HEK293 (cell line): ENCODE measurements around the gene EXOC3L2.

Source experiments
- CTCF ChIA-PET: fragments of 350-600 bp; formaldehyde crosslinking; extraction: SDS; loops from one replicate; lab custom pipeline; 2021; ENCODE audit warnings: antibody characterized with exemption; lab: Yijun Ruan, JAX
- POLR2A ChIA-PET: fragments of 300-600 bp; formaldehyde crosslinking; extraction: SDS; loops from one replicate; lab custom pipeline; 2020; ENCODE audit warnings: antibody characterized with exemption, inconsistent platforms; lab: Yijun Ruan, JAX
- H3K27ac ChIP-seq: fragments of 200-500 bp; sonication (Bioruptor generic); 2 replicates; pipeline ENCODE4 v1.5.1; 2014; ENCODE audit warnings: low read depth, low read length, control low read depth, inconsistent platforms; ENCODE audit errors: extremely low read depth
- H3K36me3 ChIP-seq, 2 experiments: fragments of 200-500 bp in 1 of 2; sonication (Bioruptor generic) in 1 of 2; 1 replicate in 1 of 2; 2 replicates in 1 of 2; pipeline ENCODE4 v1.5.1; 2014 to 2017; ENCODE audit warnings: inconsistent platforms in 2 of 2, low read length in 2 of 2; ENCODE audit not compliant: control insufficient read depth in 2 of 2, insufficient read depth in 1 of 2
- H3K4me1 ChIP-seq: fragments of 200-500 bp; sonication (Bioruptor generic); 2 replicates; pipeline ENCODE4 v1.5.1; 2014; ENCODE audit warnings: mild to moderate bottlenecking, low read length, inconsistent platforms; ENCODE audit not compliant: control insufficient read depth, insufficient read depth
- H3K4me3 ChIP-seq: 2 replicates; pipeline ENCODE4 v1.5.1; 2011; ENCODE audit warnings: low read depth, mild to moderate bottlenecking, control low read depth, low read length, moderate library complexity
- H3K9me3 ChIP-seq: fragments of 200-500 bp; sonication (Bioruptor generic); 2 replicates; pipeline ENCODE4 v1.5.1; 2014; ENCODE audit warnings: low read depth, low read length, inconsistent platforms; ENCODE audit not compliant: control insufficient read depth, insufficient read depth
- CTCF ChIP-seq: fragments of 450-650 bp; formaldehyde crosslinking; IDR thresholded peaks from 2 replicates; pipeline ENCODE4 v1.5.1; 2016; ENCODE audit warnings: missing biosample characterization, missing genetic modification characterization
- IKZF3 ChIP-seq: fragments of 450-650 bp; IDR thresholded peaks from 2 replicates; pipeline ENCODE4 v1.5.0; 2018; ENCODE audit warnings: missing biosample characterization, mild to moderate bottlenecking, missing genetic modification characterization, moderate library complexity
- KLF7 ChIP-seq: fragments of 450-650 bp; formaldehyde crosslinking; IDR thresholded peaks from 2 replicates; pipeline ENCODE4 v1.5.1; 2016; ENCODE audit warnings: missing biosample characterization, missing genetic modification characterization, borderline replicate concordance
- PRDM2 ChIP-seq: fragments of 450-650 bp; formaldehyde crosslinking; IDR thresholded peaks from 2 replicates; pipeline ENCODE4 v1.5.1; 2016; ENCODE audit warnings: missing biosample characterization, missing genetic modification characterization, borderline replicate concordance
- TRIM28 ChIP-seq: IDR thresholded peaks from 2 replicates; pipeline ENCODE4 v1.6.1; 2011; ENCODE audit warnings: low read length, control low read depth, borderline replicate concordance
- WT1 ChIP-seq: fragments of 450-650 bp; formaldehyde crosslinking; IDR thresholded peaks from 2 replicates; pipeline ENCODE4 v1.5.1; 2016; ENCODE audit warnings: missing biosample characterization, missing genetic modification characterization
- ZFP3 ChIP-seq: fragments of 450-650 bp; formaldehyde crosslinking; IDR thresholded peaks from 2 replicates; pipeline ENCODE4 v1.5.1; 2016; ENCODE audit warnings: low read depth, missing biosample characterization, missing genetic modification characterization
- ZNF10 ChIP-seq: fragments of 450-650 bp; formaldehyde crosslinking; IDR thresholded peaks from 2 replicates; pipeline ENCODE4 v1.5.1; 2017; ENCODE audit warnings: missing biosample characterization, missing genetic modification characterization
- ZNF121 ChIP-seq: fragments of 450-650 bp; formaldehyde crosslinking; IDR thresholded peaks from 2 replicates; pipeline ENCODE4 v1.5.1; 2016; ENCODE audit warnings: missing biosample characterization, missing genetic modification characterization
- ZNF2 ChIP-seq: fragments of 450-650 bp; formaldehyde crosslinking; IDR thresholded peaks from 2 replicates; pipeline ENCODE4 v1.5.1; 2016; ENCODE audit warnings: missing biosample characterization, missing genetic modification characterization
- ZNF558 ChIP-seq: fragments of 450-650 bp; formaldehyde crosslinking; IDR thresholded peaks from 2 replicates; pipeline ENCODE4 v1.5.1; 2016; ENCODE audit warnings: missing biosample characterization, missing genetic modification characterization
- ZNF585B ChIP-seq: fragments of 450-650 bp; formaldehyde crosslinking; IDR thresholded peaks from 2 replicates; pipeline ENCODE4 v1.5.1; 2016; ENCODE audit warnings: missing biosample characterization, missing genetic modification characterization
- ZNF621 ChIP-seq: fragments of 450-650 bp; formaldehyde crosslinking; IDR thresholded peaks from 2 replicates; pipeline ENCODE4 v1.5.1; 2017; ENCODE audit warnings: missing biosample characterization, missing genetic modification characterization
- ZNF837 ChIP-seq: fragments of 450-650 bp; formaldehyde crosslinking; IDR thresholded peaks from 2 replicates; pipeline ENCODE4 v1.5.1; 2016; ENCODE audit warnings: missing biosample characterization, missing genetic modification characterization
- TF ChIP-seq, protein P1 (sequence below): fragments of 450-650 bp; formaldehyde crosslinking; IDR thresholded peaks from 2 replicates; pipeline ENCODE4 v1.5.1; 2016; ENCODE audit warnings: missing biosample characterization, missing genetic modification characterization
- TF ChIP-seq, protein P2 (sequence below): sonication (generic); formaldehyde crosslinking; IDR thresholded peaks from 2 replicates; pipeline ENCODE4 v1.8.1; 2022; ENCODE audit warnings: mild to moderate bottlenecking, moderate library complexity, missing genetic modification reagents

Gene EXOC3L2

GRCh38 chr19:45278087-45278486, 32.9 kb upstream of the EXOC3L2 start:
- CTCF ChIA-PET = interaction anchor here (0.7 to 1.1 kb wide), 3 partner anchors 61 to 521 kb away, joined by 3 read pairs; no protein-coding TSS in a partner anchor
- no peak for TF ChIP-seq CTCF (tag by site-specific recombination)
- TF ChIP-seq, protein P1, sequence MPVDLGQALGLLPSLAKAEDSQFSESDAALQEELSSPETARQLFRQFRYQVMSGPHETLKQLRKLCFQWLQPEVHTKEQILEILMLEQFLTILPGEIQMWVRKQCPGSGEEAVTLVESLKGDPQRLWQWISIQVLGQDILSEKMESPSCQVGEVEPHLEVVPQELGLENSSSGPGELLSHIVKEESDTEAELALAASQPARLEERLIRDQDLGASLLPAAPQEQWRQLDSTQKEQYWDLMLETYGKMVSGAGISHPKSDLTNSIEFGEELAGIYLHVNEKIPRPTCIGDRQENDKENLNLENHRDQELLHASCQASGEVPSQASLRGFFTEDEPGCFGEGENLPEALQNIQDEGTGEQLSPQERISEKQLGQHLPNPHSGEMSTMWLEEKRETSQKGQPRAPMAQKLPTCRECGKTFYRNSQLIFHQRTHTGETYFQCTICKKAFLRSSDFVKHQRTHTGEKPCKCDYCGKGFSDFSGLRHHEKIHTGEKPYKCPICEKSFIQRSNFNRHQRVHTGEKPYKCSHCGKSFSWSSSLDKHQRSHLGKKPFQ (tag by site-specific recombination) = no peak
- no peak for TF ChIP-seq ZNF837 (tag by site-specific recombination)
- TF ChIP-seq PRDM2 = no peak
- no peak for TF ChIP-seq ZNF121 (tag by site-specific recombination)
- no peak for TF ChIP-seq ZNF2 (tag by site-specific recombination)
- TF ChIP-seq TRIM28 = no peak
- TF ChIP-seq ZNF621 (tag by site-specific recombination) = no peak
- no peak for TF ChIP-seq ZNF558
- TF ChIP-seq, protein P2, sequence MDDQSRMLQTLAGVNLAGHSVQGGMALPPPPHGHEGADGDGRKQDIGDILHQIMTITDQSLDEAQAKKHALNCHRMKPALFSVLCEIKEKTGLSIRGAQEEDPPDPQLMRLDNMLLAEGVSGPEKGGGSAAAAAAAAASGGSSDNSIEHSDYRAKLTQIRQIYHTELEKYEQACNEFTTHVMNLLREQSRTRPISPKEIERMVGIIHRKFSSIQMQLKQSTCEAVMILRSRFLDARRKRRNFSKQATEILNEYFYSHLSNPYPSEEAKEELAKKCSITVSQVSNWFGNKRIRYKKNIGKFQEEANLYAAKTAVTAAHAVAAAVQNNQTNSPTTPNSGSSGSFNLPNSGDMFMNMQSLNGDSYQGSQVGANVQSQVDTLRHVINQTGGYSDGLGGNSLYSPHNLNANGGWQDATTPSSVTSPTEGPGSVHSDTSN (CRISPR knock-in tag) = no peak
- no peak for TF ChIP-seq WT1
- TF ChIP-seq ZNF10 (tag by site-specific recombination) = no peak
- no peak for TF ChIP-seq ZFP3
- TF ChIP-seq IKZF3 = no peak
- TF ChIP-seq KLF7 (tag by site-specific recombination) = no peak
- no peak for TF ChIP-seq ZNF585B (tag by site-specific recombination)

More at GRCh38 chr19:45278087-45278486, 32.9 kb upstream of the EXOC3L2 start:
- POLR2A ChIA-PET = interaction anchor here (0.6 kb wide), 1 partner anchor 239 kb away, joined by 4 read pairs; no protein-coding TSS in a partner anchor
- peaks cover 59 to 86% of the 10 kb centered on the region in 2 experiments for H3K36me3 ChIP-seq
- no peak overlapping the region for H3K4me3 ChIP-seq
- H3K27ac ChIP-seq = no peak overlapping the region
- H3K4me1 ChIP-seq = peaks cover 13% of the 10 kb centered on the region
- H3K9me3 ChIP-seq = no peaks in the 10 kb centered on the region
